CD4-positive, alpha-beta T cell treated with Interleukin-2 at 100 ng/mL for 4 hours (primary cell): ENCODE measurements around the gene KIRREL1.

ENCODE experiments used
- DNase-seq: peaks from one replicate; pipeline ENCODE4 v3.0.0-alpha.2; 2020; ENCODE audit warnings: low spot score

KIRREL1 gene

GRCh38 chr1:157975228-157975950, 18.1 kb upstream of the KIRREL1 start:
- no peak for DNase-seq

GRCh38 chr1:157976888-157977287, 16.6 kb upstream of the KIRREL1 start:
- no peak for DNase-seq

- no peak for DNase-seq
Observed at GRCh38 chr1:157978586-157979403, 14.7 kb upstream of the KIRREL1 start.

GRCh38 chr1:157982136-157982535, 11.3 kb upstream of the KIRREL1 start:
- no peak for DNase-seq

- no peak for DNase-seq
Observed at GRCh38 chr1:157983787-157984186, 9.7 kb upstream of the KIRREL1 start.

- no peak for DNase-seq
Observed at GRCh38 chr1:157984469-157984868, 9.0 kb upstream of the KIRREL1 start.

- DNase-seq = no peak
Observed at GRCh38 chr1:157985473-157985872, 8.0 kb upstream of the KIRREL1 start.

- DNase-seq = no peak
Observed at GRCh38 chr1:157988002-157988401, 5.4 kb upstream of the KIRREL1 start.

GRCh38 chr1:157992031-157992832, 1.2 kb upstream of the KIRREL1 start:
- DNase-seq = peak; percentile 20

GRCh38 chr1:157992833-157993146, 655 bp upstream of the KIRREL1 start:
- DNase-seq = no peak

GRCh38 chr1:157993918-157994605, 617 bp downstream of the KIRREL1 start:
- DNase-seq = no peak

GRCh38 chr1:157994704-157995582, 1.5 kb downstream of the KIRREL1 start:
- DNase-seq = no peak

GRCh38 chr1:157995583-157996169, 2.2 kb downstream of the KIRREL1 start:
- DNase-seq = no peak

GRCh38 chr1:157996433-157996832, 3.0 kb downstream of the KIRREL1 start:
- DNase-seq = no peak

- no peak for DNase-seq
Observed at GRCh38 chr1:158000507-158000906, 7.1 kb downstream of the KIRREL1 start.

GRCh38 chr1:158002022-158002630, 8.7 kb downstream of the KIRREL1 start:
- no peak for DNase-seq

GRCh38 chr1:158002631-158003405, 9.4 kb downstream of the KIRREL1 start:
- DNase-seq = no peak

- DNase-seq = no peak
Observed at GRCh38 chr1:158003406-158003800, 10.0 kb downstream of the KIRREL1 start.

GRCh38 chr1:158005224-158005623, 11.8 kb downstream of the KIRREL1 start:
- DNase-seq = no peak

GRCh38 chr1:158007180-158007579, 13.7 kb downstream of the KIRREL1 start:
- DNase-seq = no peak
